Memory B cell (primary cell): ENCODE data around the gene TP53INP2.

Experiments
- ATAC-seq: fragments of 150-1000 bp; cut with Tn5 transposase; 2 replicates; pipeline ENCODE4 v1.10.0; 2021; ENCODE audit warnings: low read depth, mild to moderate bottlenecking, moderate library complexity
- DNase-seq, 2 donors: peaks; one replicate each; pipeline ENCODE4 v3.0.0; 2022; ENCODE audit warnings: low spot score in 2 of 2
- H3K27ac Mint-ChIP-seq: one replicate; pipeline ENCODE4 v1.8.0; 2022; ENCODE audit warnings: mild to moderate bottlenecking, moderate library complexity, mixed read lengths
- H3K27me3 Mint-ChIP-seq: one replicate; pipeline ENCODE4 v1.8.0; 2022; ENCODE audit warnings: mixed read lengths
- H3K36me3 Mint-ChIP-seq: one replicate; pipeline ENCODE4 v1.8.0; 2022; ENCODE audit warnings: mild to moderate bottlenecking, mixed read lengths
- H3K4me1 Mint-ChIP-seq: one replicate; pipeline ENCODE4 v1.8.0; 2022; ENCODE audit warnings: mixed read lengths
- H3K4me3 Mint-ChIP-seq: one replicate; pipeline ENCODE4 v1.8.0; 2022; ENCODE audit warnings: mild to moderate bottlenecking, moderate library complexity, mixed read lengths
- H3K9me3 Mint-ChIP-seq: one replicate; pipeline ENCODE4 v1.8.0; 2022; ENCODE audit warnings: mixed read lengths

The TP53INP2 gene

GRCh38 chr20:34762031-34762555 is 57.9 kb downstream of the TP53INP2 start:
- no peak for DNase-seq

More at GRCh38 chr20:34762031-34762555, 57.9 kb downstream of the TP53INP2 start:
- no peak overlapping the region for H3K27ac Mint-ChIP-seq
- H3K9me3 Mint-ChIP-seq, result no peaks in the 10 kb centered on the region
- H3K4me1 Mint-ChIP-seq, result peaks cover 1% of the 10 kb centered on the region
- H3K4me3 Mint-ChIP-seq, result no peak overlapping the region
- ATAC-seq, result no peak
- no peaks in the 10 kb centered on the region for H3K27me3 Mint-ChIP-seq
- peaks cover 35% of the 10 kb centered on the region for H3K36me3 Mint-ChIP-seq
